Nephron (organoid): ENCODE data around the gene AK1.
A peak's percentile ranks its signal among the peaks of the same experiment; 100 is the strongest.

Experiments used
- H3K27ac Mint-ChIP-seq, 3 experiments: 2 replicates each; pipeline ENCODE4 v1.8.0; 2020; ENCODE audit warnings: mixed read lengths in 3 of 3, mild to moderate bottlenecking in 2 of 3, moderate library complexity in 1 of 3
- H3K27me3 Mint-ChIP-seq: 2 replicates; pipeline ENCODE4 v1.8.0; 2021; ENCODE audit warnings: low read depth, mild to moderate bottlenecking, moderate library complexity, mixed read lengths
- H3K36me3 Mint-ChIP-seq: 2 replicates; pipeline ENCODE4 v1.8.0; 2020; ENCODE audit warnings: low read depth, mixed read lengths
- H3K4me1 Mint-ChIP-seq: 2 replicates; pipeline ENCODE4 v1.8.0; 2020; ENCODE audit warnings: mixed read lengths
- H3K4me3 Mint-ChIP-seq, 3 experiments: 2 replicates each; pipeline ENCODE4 v1.8.0; 2020; ENCODE audit warnings: mild to moderate bottlenecking in 3 of 3, mixed read lengths in 3 of 3, moderate library complexity in 2 of 3
- H3K9me3 Mint-ChIP-seq: 2 replicates; pipeline ENCODE4 v1.8.0; 2020; ENCODE audit warnings: mixed read lengths
- CTCF ChIP-seq, 3 experiments: fragments of 200-600 bp; sonication (generic); IDR thresholded peaks; one replicate each; pipeline ENCODE4 v1.5.0; 2021; ENCODE audit warnings: antibody characterized with exemption in 3 of 3; ENCODE audit not compliant: unreplicated experiment in 3 of 3

AK1 gene

GRCh38 chr9:127907867-127908659 lies 30.6 kb upstream of the AK1 start:
- Mint-ChIP-seq H3K4me3 (no peak overlapping the region), H3K36me3 (peaks cover 11% of the 10 kb centered on the region), H3K9me3 (no peaks in the 10 kb centered on the region), H3K27ac (no peak overlapping the region), H3K4me1 (peaks cover 35% of the 10 kb centered on the region), H3K27me3 (peaks cover 7% of the 10 kb centered on the region)
- TF ChIP-seq CTCF (IDR thresholded peaks at IDR 0.05; ENCODE audit: unreplicated experiment in 3 of 3) = no peak

- TF ChIP-seq CTCF (IDR thresholded peaks at IDR 0.05; ENCODE audit: unreplicated experiment in 3 of 3) = no peak
- Mint-ChIP-seq H3K27me3 (no peaks in the 10 kb centered on the region), H3K4me1 (peaks cover 37% of the 10 kb centered on the region), H3K4me3 (no peak overlapping the region), H3K27ac (peak overlapping the region; percentile 99 to 100 (median 99)), H3K9me3 (no peaks in the 10 kb centered on the region), H3K36me3 (peaks cover 3% of the 10 kb centered on the region)
Measured at GRCh38 chr9:127905788-127906191, 28.3 kb upstream of the AK1 start.

GRCh38 chr9:127905004-127905728 lies 27.7 kb upstream of the AK1 start:
- H3K27me3 Mint-ChIP-seq = no peaks in the 10 kb centered on the region
- H3K36me3 Mint-ChIP-seq = no peaks in the 10 kb centered on the region
- H3K27ac Mint-ChIP-seq = peak overlapping the region; percentile 99 to 100 (median 99)
- H3K4me3 Mint-ChIP-seq = peak overlapping the region in 1 of 3 experiments; percentile 76
- TF ChIP-seq CTCF (IDR thresholded peaks at IDR 0.05; ENCODE audit: unreplicated experiment in 3 of 3) = no peak
- H3K4me1 Mint-ChIP-seq = peaks cover 34% of the 10 kb centered on the region
- no peaks in the 10 kb centered on the region for H3K9me3 Mint-ChIP-seq

- H3K4me1 Mint-ChIP-seq = peaks cover 34% of the 10 kb centered on the region
- H3K9me3 Mint-ChIP-seq = no peaks in the 10 kb centered on the region
- H3K27me3 Mint-ChIP-seq = no peaks in the 10 kb centered on the region
- H3K4me3 Mint-ChIP-seq = peak overlapping the region; percentile 60 to 76 (median 68)
- no peak for TF ChIP-seq CTCF (IDR thresholded peaks at IDR 0.05; ENCODE audit: unreplicated experiment in 3 of 3)
- H3K27ac Mint-ChIP-seq = peak overlapping the region; percentile 99 to 100 (median 99)
- H3K36me3 Mint-ChIP-seq = no peaks in the 10 kb centered on the region
Measured at GRCh38 chr9:127904561-127905003, 27.1 kb upstream of the AK1 start.

- H3K4me3 Mint-ChIP-seq = peak overlapping the region; percentile 60 to 76 (median 68)
- no peak for TF ChIP-seq CTCF (IDR thresholded peaks at IDR 0.05; ENCODE audit: unreplicated experiment in 3 of 3)
- H3K36me3 Mint-ChIP-seq = no peaks in the 10 kb centered on the region
- H3K4me1 Mint-ChIP-seq = peaks cover 34% of the 10 kb centered on the region
- peak overlapping the region; percentile 99 to 100 (median 99) for H3K27ac Mint-ChIP-seq
- H3K27me3 Mint-ChIP-seq = no peaks in the 10 kb centered on the region
- no peaks in the 10 kb centered on the region for H3K9me3 Mint-ChIP-seq
Measured at GRCh38 chr9:127903557-127904475, 26.3 kb upstream of the AK1 start.
